ENCODE measurements around the gene LY9.
A peak's percentile ranks its signal among the peaks of the same experiment; 100 is the strongest.

Gene LY9

DNA sequence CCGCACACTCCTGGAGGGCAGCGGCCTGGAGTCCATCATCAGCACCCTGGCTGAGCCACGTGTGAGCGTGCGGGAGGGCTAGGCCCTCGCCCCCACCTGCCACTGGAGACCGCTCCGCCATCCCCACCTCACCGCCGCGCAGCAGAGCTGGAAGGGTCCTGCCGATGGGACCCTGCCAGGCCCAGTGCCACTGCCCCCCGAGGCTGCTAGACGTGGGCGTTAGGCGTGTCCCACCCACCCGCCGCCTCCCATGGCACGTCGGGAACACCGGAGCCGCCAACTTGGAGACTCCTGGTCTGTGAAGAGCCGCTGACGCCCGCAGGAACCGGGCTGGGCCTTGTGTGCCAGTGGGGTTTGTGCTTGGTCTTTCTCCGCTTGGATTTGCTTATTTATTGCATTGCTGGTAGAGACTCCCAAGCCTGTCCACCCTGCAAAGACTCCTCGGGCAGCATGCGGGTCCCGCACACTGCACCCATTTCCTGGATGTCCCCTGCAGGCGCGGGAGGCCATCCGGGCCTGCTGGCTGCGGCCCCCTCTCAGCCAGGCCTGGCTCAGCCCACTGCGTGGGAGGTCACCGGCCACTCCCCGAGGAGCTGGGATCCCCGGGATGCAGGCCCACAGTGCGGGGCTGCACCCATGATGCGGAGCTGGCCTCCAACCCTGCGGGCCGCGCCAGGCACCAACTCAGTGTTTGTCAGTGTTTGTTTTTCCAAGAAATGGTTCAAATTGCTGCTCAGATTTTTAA, 6.0 kb downstream of the LY9 start:
- H3K4me1 ChIP-seq (ENCODE audit: insufficient read depth, low read length, poor library complexity, severe bottlenecking): peaks cover 19% of the 10 kb centered on the region
- H3K4me2 ChIP-seq (ENCODE audit: low read depth, low read length, poor library complexity, severe bottlenecking): no peak overlapping the region
- H3K9me3 ChIP-seq (ENCODE audit: insufficient read depth, low read depth, low read length): peaks cover 5% of the 10 kb centered on the region; the same call in 1 of the 2 replicates
- H3K36me3 ChIP-seq (ENCODE audit: insufficient read depth, low read length): no peaks in the 10 kb centered on the region
- H2AFZ ChIP-seq (ENCODE audit: low read length): no peak overlapping the region
- H3K4me3 ChIP-seq (ENCODE audit: low read length, poor library complexity, severe bottlenecking): no peak overlapping the region
- no peaks in the 10 kb centered on the region for H4K20me1 ChIP-seq (ENCODE audit: insufficient read depth, low read length, poor library complexity, severe bottlenecking)
- no peak overlapping the region for H3K9ac ChIP-seq (ENCODE audit: low read depth, low read length, poor library complexity, severe bottlenecking)
- no peaks in the 10 kb centered on the region for H3K79me2 ChIP-seq (ENCODE audit: insufficient read depth, low read length)
- no peaks in the 10 kb centered on the region for H3K9me2 ChIP-seq (replicated peaks; ENCODE audit: low read depth, low read length)
- H3F3A ChIP-seq (ENCODE audit: low read depth): no peaks in the 10 kb centered on the region
- H3K27me3 ChIP-seq (ENCODE audit: insufficient read depth, low read length, poor library complexity, severe bottlenecking): peaks cover 11% of the 10 kb centered on the region
- TF ChIP-seq CTCF (conservative IDR thresholded peaks at IDR 0.05; ENCODE audit: low read length): no peak
- TF ChIP-seq EZH2phosphoT487 (IDR thresholded peaks at IDR 0.05; ENCODE audit: borderline replicate concordance): no peak

DNA sequence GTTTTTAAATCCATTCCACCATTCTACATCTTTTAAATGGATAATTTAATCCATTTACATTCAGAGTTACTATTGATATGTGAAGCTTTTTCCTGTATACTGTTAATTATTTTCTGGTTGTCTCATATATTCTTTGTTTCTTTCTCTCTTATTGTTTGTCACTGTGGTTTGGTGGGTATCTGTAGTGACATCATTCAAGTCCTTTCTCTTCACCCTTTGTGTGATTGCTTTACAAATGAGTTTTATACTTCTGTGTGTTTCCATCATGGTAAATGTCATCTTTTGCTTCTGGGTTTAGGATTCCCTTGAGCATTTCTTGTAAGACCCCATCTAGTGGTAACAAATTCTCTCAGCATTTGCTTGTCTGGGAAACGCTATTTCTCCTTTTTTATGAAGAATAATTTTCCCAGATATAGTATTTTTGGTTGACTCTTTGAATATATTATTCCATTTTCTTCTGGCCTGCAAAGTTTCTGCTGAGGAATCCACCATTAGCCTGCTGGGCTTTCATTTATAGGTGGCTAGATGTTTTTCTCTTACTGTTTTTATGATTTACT, 10.2 kb downstream of the LY9 start:
- Histone ChIP-seq H3K9me3 (ENCODE audit: insufficient read depth, low read depth, low read length) (peaks cover 5% of the 10 kb centered on the region; the same call in 1 of the 2 replicates), H3F3A (ENCODE audit: low read depth) (no peaks in the 10 kb centered on the region), H3K9me2 (replicated peaks; ENCODE audit: low read depth, low read length) (no peaks in the 10 kb centered on the region), H3K79me2 (ENCODE audit: insufficient read depth, low read length) (no peaks in the 10 kb centered on the region), H4K20me1 (ENCODE audit: insufficient read depth, low read length, poor library complexity, severe bottlenecking) (no peaks in the 10 kb centered on the region), H3K4me3 (ENCODE audit: low read length, poor library complexity, severe bottlenecking) (no peak overlapping the region), H3K36me3 (ENCODE audit: insufficient read depth, low read length) (no peaks in the 10 kb centered on the region), H3K27me3 (ENCODE audit: insufficient read depth, low read length, poor library complexity, severe bottlenecking) (peaks cover 11% of the 10 kb centered on the region), H3K4me1 (ENCODE audit: insufficient read depth, low read length, poor library complexity, severe bottlenecking) (no peaks in the 10 kb centered on the region), H2AFZ (ENCODE audit: low read length) (no peak overlapping the region), H3K4me2 (ENCODE audit: low read depth, low read length, poor library complexity, severe bottlenecking) (no peak overlapping the region), H3K9ac (ENCODE audit: low read depth, low read length, poor library complexity, severe bottlenecking) (no peak overlapping the region)
- TF ChIP-seq EZH2phosphoT487 (IDR thresholded peaks at IDR 0.05; ENCODE audit: borderline replicate concordance) (no peak), CTCF (conservative IDR thresholded peaks at IDR 0.05; ENCODE audit: low read length) (peak; percentile 32)

GRCh38 chr1:160806784-160807183, 10.8 kb downstream of the LY9 start:
- Histone ChIP-seq H3K79me2 (ENCODE audit: insufficient read depth, low read length) (no peaks in the 10 kb centered on the region), H3K4me1 (ENCODE audit: insufficient read depth, low read length, poor library complexity, severe bottlenecking) (no peaks in the 10 kb centered on the region), H3K4me3 (ENCODE audit: low read length, poor library complexity, severe bottlenecking) (no peak overlapping the region), H3K9me3 (ENCODE audit: insufficient read depth, low read depth, low read length) (peaks cover 5% of the 10 kb centered on the region; the same call in 1 of the 2 replicates), H4K20me1 (ENCODE audit: insufficient read depth, low read length, poor library complexity, severe bottlenecking) (no peaks in the 10 kb centered on the region), H3K9me2 (replicated peaks; ENCODE audit: low read depth, low read length) (no peaks in the 10 kb centered on the region), H3K27me3 (ENCODE audit: insufficient read depth, low read length, poor library complexity, severe bottlenecking) (peaks cover 11% of the 10 kb centered on the region), H3K36me3 (ENCODE audit: insufficient read depth, low read length) (no peaks in the 10 kb centered on the region), H3F3A (ENCODE audit: low read depth) (no peaks in the 10 kb centered on the region), H2AFZ (ENCODE audit: low read length) (no peak overlapping the region), H3K4me2 (ENCODE audit: low read depth, low read length, poor library complexity, severe bottlenecking) (no peak overlapping the region), H3K9ac (ENCODE audit: low read depth, low read length, poor library complexity, severe bottlenecking) (no peak overlapping the region)
- TF ChIP-seq EZH2phosphoT487 (IDR thresholded peaks at IDR 0.05; ENCODE audit: borderline replicate concordance) (no peak), CTCF (conservative IDR thresholded peaks at IDR 0.05; ENCODE audit: low read length) (no peak)

Data from Loucy (cell line).